ENCODE data around the gene DCTN1.
"Not testable (repeated sequence)": the region's sequence is repeated elsewhere in the genome, so short reads cannot be mapped to it uniquely, and the experiment has no call there.

Gene DCTN1

GRCh38 chr2:74379851-74380789 is at the start of gene DCTN1:
Gene DCTN1, minus strand, starts transcription at chr2:74380311. Its CDS starts 274 bp downstream, at chr2:74380037.
- DNase-seq (ENCODE audit: low read depth in 3 of 3): no peak

GRCh38 chr2:74428675-74429074 is 48.6 kb upstream of the DCTN1 start:
- DNase-seq (ENCODE audit: low read depth in 3 of 3): no peak

- DNase-seq (ENCODE audit: low read depth in 3 of 3): no peak
Observed at GRCh38 chr2:74427551-74427950, 47.4 kb upstream of the DCTN1 start.

- no peak for DNase-seq (ENCODE audit: low read depth in 3 of 3)
Observed at GRCh38 chr2:74426181-74426758, 46.2 kb upstream of the DCTN1 start.

GRCh38 chr2:74425523-74425922 is 45.4 kb upstream of the DCTN1 start:
- no peak for DNase-seq (ENCODE audit: low read depth in 3 of 3)

- no peak for DNase-seq (ENCODE audit: low read depth in 3 of 3)
Observed at GRCh38 chr2:74424995-74425406, 44.9 kb upstream of the DCTN1 start.

- DNase-seq (ENCODE audit: low read depth in 3 of 3): no peak
Observed at GRCh38 chr2:74424139-74424992, 44.3 kb upstream of the DCTN1 start.

GRCh38 chr2:74423231-74424095 is 43.4 kb upstream of the DCTN1 start:
- no peak for DNase-seq (ENCODE audit: low read depth in 3 of 3)

GRCh38 chr2:74421221-74421870 is 41.2 kb upstream of the DCTN1 start, which contains the start of the genes C2orf81 and WDR54:
Gene C2orf81, minus strand, starts transcription at chr2:74421619. Its CDS starts 59 bp downstream, at chr2:74421560.
Gene WDR54, plus strand, starts transcription at chr2:74421730. Its CDS starts 424 bp downstream, at chr2:74422154.
- DNase-seq (ENCODE audit: low read depth in 3 of 3): peak; percentile 85 to 97 (median 91)

- DNase-seq (ENCODE audit: low read depth in 3 of 3): not testable (repeated sequence)
Observed at GRCh38 chr2:74420443-74421103, 40.5 kb upstream of the DCTN1 start.

- no peak for DNase-seq (ENCODE audit: low read depth in 3 of 3)
Observed at GRCh38 chr2:74420006-74420405, 39.9 kb upstream of the DCTN1 start.

GRCh38 chr2:74419345-74419744 is 39.2 kb upstream of the DCTN1 start:
- DNase-seq (ENCODE audit: low read depth in 3 of 3): no peak

GRCh38 chr2:74418312-74418711 is 38.2 kb upstream of the DCTN1 start:
- DNase-seq (ENCODE audit: low read depth in 3 of 3): no peak

GRCh38 chr2:74417763-74418162 is 37.7 kb upstream of the DCTN1 start:
- DNase-seq (ENCODE audit: low read depth in 3 of 3): no peak

- DNase-seq (ENCODE audit: low read depth in 3 of 3): no peak
Observed at GRCh38 chr2:74417197-74417596, 37.1 kb upstream of the DCTN1 start.

GRCh38 chr2:74416778-74417177 is 36.7 kb upstream of the DCTN1 start:
- no peak for DNase-seq (ENCODE audit: low read depth in 3 of 3)

GRCh38 chr2:74415762-74416395 is 35.8 kb upstream of the DCTN1 start:
- DNase-seq (ENCODE audit: low read depth in 3 of 3): no peak

GRCh38 chr2:74414881-74415761 is 35.0 kb upstream of the DCTN1 start:
- DNase-seq (ENCODE audit: low read depth in 3 of 3): peak in 1 of 3 donors; percentile 23
